LNCaP clone FGC (cell line): ENCODE measurements around the gene MLKL.
A peak's percentile ranks its signal among the peaks of the same experiment; 100 is the strongest.

Experiments
- DNase-seq: peaks from one replicate; pipeline ENCODE4 v3.0.0-alpha.2; 2011; ENCODE audit warnings: low read depth
- H3K4me3 ChIP-seq: 2 replicates; pipeline ENCODE4 v1.5.1; 2011; ENCODE audit warnings: mild to moderate bottlenecking, low read depth, low read length, control low read depth
- TF ChIP-seq, protein P1 (sequence below): IDR thresholded peaks from 2 replicates; pipeline ENCODE4 v1.5.1; 2012; ENCODE audit warnings: mild to moderate bottlenecking; ENCODE audit not compliant: control insufficient read depth, insufficient read depth; ENCODE audit errors: extremely low read depth

MLKL gene

GRCh38 chr16:74734361-74735161 lies 33.9 kb upstream of the MLKL start:
- no peak for DNase-seq
- TF ChIP-seq, protein P1, sequence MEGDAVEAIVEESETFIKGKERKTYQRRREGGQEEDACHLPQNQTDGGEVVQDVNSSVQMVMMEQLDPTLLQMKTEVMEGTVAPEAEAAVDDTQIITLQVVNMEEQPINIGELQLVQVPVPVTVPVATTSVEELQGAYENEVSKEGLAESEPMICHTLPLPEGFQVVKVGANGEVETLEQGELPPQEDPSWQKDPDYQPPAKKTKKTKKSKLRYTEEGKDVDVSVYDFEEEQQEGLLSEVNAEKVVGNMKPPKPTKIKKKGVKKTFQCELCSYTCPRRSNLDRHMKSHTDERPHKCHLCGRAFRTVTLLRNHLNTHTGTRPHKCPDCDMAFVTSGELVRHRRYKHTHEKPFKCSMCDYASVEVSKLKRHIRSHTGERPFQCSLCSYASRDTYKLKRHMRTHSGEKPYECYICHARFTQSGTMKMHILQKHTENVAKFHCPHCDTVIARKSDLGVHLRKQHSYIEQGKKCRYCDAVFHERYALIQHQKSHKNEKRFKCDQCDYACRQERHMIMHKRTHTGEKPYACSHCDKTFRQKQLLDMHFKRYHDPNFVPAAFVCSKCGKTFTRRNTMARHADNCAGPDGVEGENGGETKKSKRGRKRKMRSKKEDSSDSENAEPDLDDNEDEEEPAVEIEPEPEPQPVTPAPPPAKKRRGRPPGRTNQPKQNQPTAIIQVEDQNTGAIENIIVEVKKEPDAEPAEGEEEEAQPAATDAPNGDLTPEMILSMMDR = no peak
- H3K4me3 ChIP-seq = no peak overlapping the region

DNA sequence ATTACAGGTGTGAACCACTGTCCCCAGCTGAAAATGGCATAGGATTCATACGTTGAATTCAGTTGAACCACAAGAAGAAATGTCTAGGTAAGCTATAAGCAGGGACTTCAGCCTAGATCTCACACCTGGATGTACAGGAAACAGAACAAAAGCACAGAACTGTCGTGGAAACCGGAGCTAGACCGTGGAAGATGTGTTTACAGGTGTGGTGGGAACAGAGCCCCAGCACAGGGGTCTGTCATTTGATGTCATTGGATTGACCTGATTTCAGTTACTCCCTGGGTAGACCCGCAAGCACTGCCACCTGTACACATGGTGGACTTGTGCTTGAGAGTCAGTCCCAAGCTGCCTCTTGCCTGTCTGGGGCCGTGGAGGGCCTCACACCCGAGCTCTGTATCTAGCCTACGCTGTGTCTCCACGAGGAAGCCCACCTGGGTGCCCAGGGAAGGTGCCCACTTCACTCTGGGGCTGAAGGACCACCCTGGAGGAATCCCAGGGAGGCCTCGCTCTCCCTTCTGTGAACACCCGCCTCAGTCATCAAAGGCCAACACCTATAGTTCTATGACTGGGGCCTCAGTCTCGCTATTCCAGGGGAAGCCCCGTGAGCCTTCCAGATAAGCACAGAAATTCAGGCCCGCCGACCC lies 32.2 kb upstream of the MLKL start:
- no peak for DNase-seq
- no peak overlapping the region for H3K4me3 ChIP-seq
- TF ChIP-seq, protein P1 = no peak

DNA sequence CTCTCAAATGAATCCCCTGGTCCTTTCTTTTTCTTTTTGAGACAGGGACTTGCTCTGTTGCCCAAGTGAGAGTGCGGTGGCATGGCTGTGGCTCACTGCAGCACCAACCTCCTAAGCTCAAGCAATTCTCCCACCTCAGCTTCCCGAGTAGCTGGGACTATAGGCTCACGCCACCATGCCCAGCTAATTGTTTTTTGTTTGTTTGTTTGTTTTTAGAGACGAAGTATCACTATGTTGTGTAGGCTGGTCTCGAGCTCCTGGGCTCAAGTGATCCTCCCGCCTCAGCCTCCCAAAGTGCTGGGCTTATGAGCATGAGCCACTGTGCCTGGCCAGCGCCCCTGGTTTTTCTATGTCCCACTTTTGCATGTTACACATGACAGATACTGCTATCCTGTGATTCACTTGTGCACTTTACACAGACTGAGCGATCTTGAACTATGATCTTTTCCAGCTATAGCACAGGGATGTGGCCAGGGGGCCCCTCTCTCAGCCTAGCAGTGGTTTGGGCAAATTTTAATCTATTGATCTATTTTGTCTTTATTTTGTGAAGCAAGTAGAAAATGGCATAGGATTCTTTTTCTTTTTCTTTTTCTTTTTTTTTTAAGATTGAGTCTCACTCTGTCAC lies 31.3 kb upstream of the MLKL start:
- TF ChIP-seq, protein P1 = no peak
- no peak overlapping the region for H3K4me3 ChIP-seq

GRCh38 chr16:74729783-74730683 lies 29.4 kb upstream of the MLKL start:
- DNase-seq = no peak
- H3K4me3 ChIP-seq = no peak overlapping the region
- TF ChIP-seq, protein P1 = no peak

More for the DNA sequence above, 31.3 kb upstream of the MLKL start:
- DNase-seq = no peak

DNA sequence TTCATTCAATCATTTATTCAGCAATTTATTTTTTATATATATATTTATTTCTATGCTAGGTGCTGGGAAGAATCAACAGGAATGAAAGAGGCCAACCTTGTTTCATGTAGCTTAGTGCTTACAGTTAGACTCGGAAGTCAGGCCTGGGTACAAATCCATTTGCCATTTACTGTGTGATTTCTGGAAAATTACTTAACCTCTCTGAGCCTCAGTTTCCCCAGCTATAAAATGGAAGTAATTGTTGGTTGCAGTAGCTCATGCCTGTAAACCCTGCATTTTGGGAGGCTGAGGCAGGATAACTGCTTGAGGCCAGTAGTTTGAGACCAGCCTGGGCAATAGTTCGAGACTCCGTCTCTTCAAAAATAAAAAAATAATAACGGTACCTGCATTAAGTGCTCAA lies 27.2 kb upstream of the MLKL start:
- DNase-seq = no peak
- TF ChIP-seq, protein P1 = no peak
- no peak overlapping the region for H3K4me3 ChIP-seq

DNA sequence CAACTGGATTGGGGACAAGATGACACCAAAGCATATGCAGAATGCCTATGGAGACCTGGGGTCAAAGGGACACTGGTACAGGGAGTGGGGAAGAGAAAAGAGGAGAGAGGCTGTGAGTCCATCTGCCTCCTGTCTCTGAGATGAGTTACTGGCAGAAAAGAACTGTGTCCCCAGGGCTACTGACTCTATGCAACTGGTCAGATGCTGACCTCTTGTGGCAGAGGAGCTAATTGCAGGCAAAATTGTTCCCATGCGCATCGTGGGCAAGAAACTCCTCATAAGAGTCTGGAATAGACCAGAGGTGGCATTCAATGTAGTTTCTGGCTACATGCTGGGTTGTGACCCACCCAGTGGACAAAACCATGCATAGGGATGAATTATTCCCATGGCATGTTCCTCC lies 26.1 kb upstream of the MLKL start:
- TF ChIP-seq, protein P1 = peak; percentile 46; the same call in 1 of the 2 replicates
- no peak overlapping the region for H3K4me3 ChIP-seq
- no peak for DNase-seq
